OCI-LY1 (cell line): Measurements from ENCODE around the gene SLC24A5.

Experiments
- H2AFZ ChIP-seq: fragments of 200-600 bp; sonication (generic), shearing (Covaris generic); 2 replicates; pipeline ENCODE4 v1.6.0; 2014; ENCODE audit warnings: antibody characterized with exemption, mild to moderate bottlenecking, low read length
- H3F3A ChIP-seq: fragments of 200-600 bp; sonication (generic), shearing (Covaris generic); 2 replicates; pipeline ENCODE4 v1.6.0; 2014; ENCODE audit warnings: mild to moderate bottlenecking, antibody characterized with exemption, low read length, moderate library complexity; ENCODE audit not compliant: insufficient read depth
- H3K27ac ChIP-seq: fragments of 200-600 bp; sonication (generic); 2 replicates; pipeline ENCODE4 v1.5.1; 2014; ENCODE audit warnings: low read length, mixed run types, mild to moderate bottlenecking, low read depth; ENCODE audit not compliant: poor library complexity, severe bottlenecking
- H3K27me3 ChIP-seq: fragments of 200-600 bp; sonication (generic); 2 replicates; pipeline ENCODE4 v1.6.0; 2014; ENCODE audit warnings: antibody characterized with exemption, mild to moderate bottlenecking, low read length, moderate library complexity; ENCODE audit not compliant: insufficient read depth
- H3K36me3 ChIP-seq: fragments of 200-600 bp; sonication (generic); 2 replicates; pipeline ENCODE4 v1.6.1; 2014; ENCODE audit warnings: mild to moderate bottlenecking, antibody characterized with exemption, low read length, moderate library complexity, mixed read lengths; ENCODE audit not compliant: insufficient read depth
- H3K4me1 ChIP-seq: fragments of 200-600 bp; sonication (generic); 2 replicates; pipeline ENCODE4 v1.5.1; 2014; ENCODE audit warnings: mild to moderate bottlenecking, low read length, moderate library complexity; ENCODE audit not compliant: insufficient read depth, severe bottlenecking
- H3K4me2 ChIP-seq: fragments of 200-600 bp; sonication (generic), shearing (Covaris generic); 2 replicates; pipeline ENCODE4 v1.6.1; 2014; ENCODE audit warnings: low read length
- H3K4me3 ChIP-seq: fragments of 200-600 bp; sonication (generic); 2 replicates; pipeline ENCODE4 v1.5.1; 2014; ENCODE audit warnings: low read length, low read depth, mild to moderate bottlenecking, mixed read lengths; ENCODE audit not compliant: poor library complexity, severe bottlenecking
- H3K79me2 ChIP-seq: fragments of 200-600 bp; shearing (Covaris generic); 2 replicates; pipeline ENCODE4 v1.6.1; 2016; ENCODE audit warnings: mixed run types, low read length, mixed read lengths; ENCODE audit not compliant: insufficient read depth
- H3K9ac ChIP-seq: fragments of 200-600 bp; sonication (generic), shearing (Covaris generic); 2 replicates; pipeline ENCODE4 v1.6.1; 2014; ENCODE audit warnings: mild to moderate bottlenecking, low read length, mixed read lengths
- H3K9me2 ChIP-seq: fragments of 200-600 bp; sonication (generic), shearing (Covaris generic); 2 replicates; pipeline ENCODE4 v1.6.1; 2014; ENCODE audit warnings: low read depth, mild to moderate bottlenecking, low read length, mixed read lengths
- H3K9me3 ChIP-seq: fragments of 200-600 bp; shearing (Covaris generic); 2 replicates; pipeline ENCODE4 v1.6.1; 2014; ENCODE audit warnings: low read length, mixed read lengths
- H4K20me1 ChIP-seq: fragments of 200-600 bp; sonication (generic), shearing (Covaris generic); 2 replicates; pipeline ENCODE4 v1.6.0; 2016; ENCODE audit warnings: mild to moderate bottlenecking, low read length; ENCODE audit not compliant: insufficient read depth
- EZH2 ChIP-seq: fragments of 200-600 bp; sonication (generic), shearing (Covaris generic); IDR thresholded peaks from 2 replicates; pipeline ENCODE4 v1.8.0; 2017; ENCODE audit warnings: borderline replicate concordance, mixed run types, mild to moderate bottlenecking, antibody characterized with exemption, low read length, moderate library complexity, mixed read lengths
- TF ChIP-seq, protein P1 (sequence below): fragments of 200-600 bp; sonication (generic), shearing (Covaris generic); IDR thresholded peaks from 2 replicates; pipeline ENCODE4 v1.5.1; 2017; ENCODE audit warnings: mild to moderate bottlenecking, antibody characterized with exemption, low read length, moderate library complexity, mixed read lengths

The SLC24A5 gene

DNA sequence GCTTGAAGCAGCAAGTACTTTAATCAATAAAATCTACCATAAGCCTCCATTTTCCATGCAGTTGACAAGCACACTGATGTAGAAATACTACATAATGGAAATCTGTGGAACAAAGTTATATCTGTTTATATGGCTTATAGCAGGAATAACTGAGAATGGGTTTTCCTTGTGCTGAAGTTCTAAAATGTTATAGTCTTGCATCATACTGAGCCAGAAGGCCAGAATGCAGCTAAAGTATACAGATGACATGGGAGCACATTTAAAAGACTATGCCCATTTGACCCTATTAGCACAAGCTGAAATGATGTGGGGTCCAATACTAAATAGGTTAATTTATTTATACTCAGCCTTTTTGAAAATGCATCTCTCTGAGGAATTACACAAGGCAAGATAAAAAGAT, 25.1 kb downstream of the SLC24A5 start:
- H3F3A ChIP-seq, result no peaks in the 10 kb centered on the region
- no peaks in the 10 kb centered on the region for H4K20me1 ChIP-seq
- no peak overlapping the region for H2AFZ ChIP-seq
- no peaks in the 10 kb centered on the region for H3K27me3 ChIP-seq
- no peak overlapping the region for H3K4me3 ChIP-seq
- no peaks in the 10 kb centered on the region for H3K79me2 ChIP-seq
- no peaks in the 10 kb centered on the region for H3K9me3 ChIP-seq
- H3K9me2 ChIP-seq, result no peaks in the 10 kb centered on the region
- H3K9ac ChIP-seq, result no peak overlapping the region
- peaks cover 11% of the 10 kb centered on the region; the same call in 1 of the 2 replicates for H3K36me3 ChIP-seq
- H3K4me2 ChIP-seq, result no peak overlapping the region
- H3K27ac ChIP-seq, result no peak overlapping the region
- TF ChIP-seq, protein P1, sequence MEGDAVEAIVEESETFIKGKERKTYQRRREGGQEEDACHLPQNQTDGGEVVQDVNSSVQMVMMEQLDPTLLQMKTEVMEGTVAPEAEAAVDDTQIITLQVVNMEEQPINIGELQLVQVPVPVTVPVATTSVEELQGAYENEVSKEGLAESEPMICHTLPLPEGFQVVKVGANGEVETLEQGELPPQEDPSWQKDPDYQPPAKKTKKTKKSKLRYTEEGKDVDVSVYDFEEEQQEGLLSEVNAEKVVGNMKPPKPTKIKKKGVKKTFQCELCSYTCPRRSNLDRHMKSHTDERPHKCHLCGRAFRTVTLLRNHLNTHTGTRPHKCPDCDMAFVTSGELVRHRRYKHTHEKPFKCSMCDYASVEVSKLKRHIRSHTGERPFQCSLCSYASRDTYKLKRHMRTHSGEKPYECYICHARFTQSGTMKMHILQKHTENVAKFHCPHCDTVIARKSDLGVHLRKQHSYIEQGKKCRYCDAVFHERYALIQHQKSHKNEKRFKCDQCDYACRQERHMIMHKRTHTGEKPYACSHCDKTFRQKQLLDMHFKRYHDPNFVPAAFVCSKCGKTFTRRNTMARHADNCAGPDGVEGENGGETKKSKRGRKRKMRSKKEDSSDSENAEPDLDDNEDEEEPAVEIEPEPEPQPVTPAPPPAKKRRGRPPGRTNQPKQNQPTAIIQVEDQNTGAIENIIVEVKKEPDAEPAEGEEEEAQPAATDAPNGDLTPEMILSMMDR, result no peak
- no peak for TF ChIP-seq EZH2
- H3K4me1 ChIP-seq, result no peaks in the 10 kb centered on the region

DNA sequence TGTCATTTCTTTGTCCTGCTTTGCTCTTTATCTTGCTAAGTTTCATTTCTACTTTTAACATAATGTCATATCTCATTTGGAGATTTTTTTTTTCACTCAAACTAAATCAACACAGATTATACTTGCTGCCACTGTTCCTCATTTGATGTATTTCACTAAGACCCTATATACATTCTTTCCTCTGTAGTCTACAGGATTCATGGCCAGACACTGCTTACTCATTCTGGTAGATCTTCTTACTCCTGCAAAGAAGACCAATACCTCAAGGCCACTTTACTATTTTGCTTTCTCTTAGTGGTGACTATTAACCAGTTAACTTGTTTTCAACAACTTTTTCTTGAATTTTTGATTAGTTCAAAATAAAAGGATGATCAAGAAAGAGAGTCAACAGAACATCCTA, 26.6 kb downstream of the SLC24A5 start:
- H3K27me3 ChIP-seq, result no peaks in the 10 kb centered on the region
- H4K20me1 ChIP-seq, result no peaks in the 10 kb centered on the region
- H3K9ac ChIP-seq, result no peak overlapping the region
- H3K27ac ChIP-seq, result no peak overlapping the region
- H3F3A ChIP-seq, result no peaks in the 10 kb centered on the region
- no peaks in the 10 kb centered on the region for H3K9me3 ChIP-seq
- no peaks in the 10 kb centered on the region for H3K9me2 ChIP-seq
- H3K4me1 ChIP-seq, result no peaks in the 10 kb centered on the region
- TF ChIP-seq, protein P1, result no peak
- no peak for TF ChIP-seq EZH2
- peaks cover 15% of the 10 kb centered on the region; the same call in 1 of the 2 replicates for H3K36me3 ChIP-seq
- H3K4me2 ChIP-seq, result no peak overlapping the region
- no peak overlapping the region for H3K4me3 ChIP-seq
- H2AFZ ChIP-seq, result no peak overlapping the region
- no peaks in the 10 kb centered on the region for H3K79me2 ChIP-seq

DNA sequence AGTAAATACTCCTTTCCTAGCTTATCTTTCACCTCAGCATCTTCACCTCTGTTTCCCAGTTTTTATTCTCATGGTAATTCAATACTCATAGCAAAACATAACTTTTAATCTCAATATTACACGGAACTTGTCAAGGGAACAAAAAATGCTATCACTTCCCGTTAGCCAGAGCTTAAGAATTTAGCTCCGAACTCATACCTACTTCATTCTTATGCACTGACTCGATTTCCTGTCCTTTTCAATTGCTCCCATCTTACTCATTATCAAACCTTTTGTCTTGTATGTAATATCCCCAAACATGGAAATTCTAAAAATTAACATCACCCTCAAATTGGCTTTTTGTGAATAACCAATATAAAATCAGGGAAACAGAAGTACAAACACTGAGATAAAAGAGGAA, 29.1 kb downstream of the SLC24A5 start:
- no peak overlapping the region for H3K9ac ChIP-seq
- no peaks in the 10 kb centered on the region for H3F3A ChIP-seq
- peaks cover 27% of the 10 kb centered on the region; the same call in 1 of the 2 replicates for H3K36me3 ChIP-seq
- no peak overlapping the region for H3K4me2 ChIP-seq
- no peaks in the 10 kb centered on the region for H3K4me1 ChIP-seq
- no peaks in the 10 kb centered on the region for H3K9me2 ChIP-seq
- H3K4me3 ChIP-seq, result no peak overlapping the region
- no peak overlapping the region for H3K27ac ChIP-seq
- H3K79me2 ChIP-seq, result no peaks in the 10 kb centered on the region
- H3K9me3 ChIP-seq, result no peaks in the 10 kb centered on the region
- no peaks in the 10 kb centered on the region for H3K27me3 ChIP-seq
- no peaks in the 10 kb centered on the region for H4K20me1 ChIP-seq
- TF ChIP-seq EZH2, result no peak
- TF ChIP-seq, protein P1, result no peak
- H2AFZ ChIP-seq, result no peak overlapping the region
